NCI-H510A treated with DMSO at 0.1 percent for 48 hours (cell line): ENCODE measurements around the gene MSMO1.
"Not testable (repeated sequence)": the region's sequence is repeated elsewhere in the genome, so short reads cannot be mapped to it uniquely, and the experiment has no call there.

Experiments
- DNase-seq: peaks from one replicate; lab custom pipeline; 2025; lab: John Stamatoyannopoulos, UW

MSMO1 gene

DNA sequence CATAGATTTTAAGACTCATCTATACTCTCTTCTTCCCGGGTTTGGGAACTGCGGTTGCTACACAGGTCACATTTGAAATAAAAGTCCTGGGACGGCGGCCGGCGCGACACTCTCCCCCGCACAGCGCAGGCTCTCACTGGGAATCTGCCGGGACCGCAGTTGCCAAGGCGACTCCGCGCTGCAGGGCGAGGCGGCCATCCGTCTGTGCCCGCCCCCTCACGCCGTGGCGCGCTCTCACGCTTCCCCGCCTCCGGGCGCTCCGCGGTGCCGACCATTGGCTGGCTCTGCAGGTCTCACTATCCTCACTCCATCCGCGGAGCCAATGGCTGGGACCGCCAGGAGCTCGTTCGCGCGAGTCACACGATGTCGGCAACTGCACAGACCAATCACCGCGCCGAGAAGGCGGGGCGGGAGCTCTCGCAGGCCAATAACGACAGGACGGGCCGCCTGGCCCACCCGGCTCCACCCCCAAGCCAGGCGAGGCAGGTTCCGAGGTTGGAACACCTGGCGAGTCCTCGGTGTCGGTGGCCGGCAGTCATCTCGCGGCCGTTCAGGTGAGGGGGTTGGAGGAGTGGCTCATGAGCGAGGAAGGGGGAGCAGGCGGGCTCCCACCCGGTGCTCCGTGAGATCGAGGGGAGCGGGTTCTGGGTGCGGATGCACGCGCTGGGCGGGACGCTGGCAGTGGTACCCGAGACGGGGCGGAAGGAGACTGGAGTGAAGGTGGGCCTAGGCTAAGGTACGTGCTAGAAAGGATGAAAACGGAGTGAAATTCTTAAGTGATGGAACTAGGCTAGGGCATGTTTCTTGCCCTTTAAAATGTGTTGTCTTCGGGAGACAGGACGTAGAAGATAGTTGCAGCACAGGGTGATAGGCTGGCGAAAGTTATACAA, at the start of gene MSMO1:
Gene MSMO1, plus strand, starts transcription at position 459 of the 890 bp plus-strand sequence. CDS start 5,702 bp downstream, outside the sequence.
- DNase-seq = peak; percentile 86

DNA sequence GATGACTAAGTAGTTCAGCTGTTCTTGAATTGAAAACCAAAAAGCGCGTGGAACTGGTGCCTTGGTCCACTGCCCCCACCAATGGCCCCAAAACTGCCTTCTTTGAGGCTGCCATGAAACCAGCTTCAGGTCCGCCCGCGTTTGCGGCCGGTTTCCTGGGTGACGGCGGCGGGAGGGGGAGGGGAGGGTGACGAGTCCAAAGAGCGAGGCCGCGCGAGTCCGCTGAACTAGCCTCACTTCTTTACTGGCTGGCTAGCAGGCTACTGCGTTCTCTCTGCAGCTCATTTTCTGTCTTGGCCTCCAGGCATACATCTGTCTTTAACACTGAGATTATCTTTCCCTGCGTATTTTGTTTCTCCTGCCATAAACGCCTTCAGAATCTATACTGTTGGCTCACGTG, 47.9 kb upstream of the MSMO1 start:
- not testable (repeated sequence) for DNase-seq

DNA sequence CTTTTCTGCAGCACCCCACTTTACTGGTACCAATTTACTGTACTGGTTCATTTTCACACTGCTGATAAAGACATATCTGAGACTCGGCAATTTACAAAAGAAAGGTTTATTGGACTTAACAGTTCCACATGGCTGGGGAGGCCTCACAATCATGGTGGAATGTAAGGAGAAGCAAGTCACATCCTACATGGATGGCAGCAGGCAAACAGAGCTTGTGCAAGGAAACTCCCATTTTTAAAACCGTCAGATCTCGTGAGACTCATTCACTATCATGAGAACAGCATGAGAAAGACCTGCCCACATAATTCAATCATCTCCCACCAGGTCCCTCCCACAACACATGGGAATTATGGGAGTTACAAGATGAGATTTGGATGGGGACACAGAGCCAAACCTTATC, 42.8 kb upstream of the MSMO1 start:
- not testable (repeated sequence) for DNase-seq

- not testable (repeated sequence) for DNase-seq
These were observed 40.7 kb upstream of the MSMO1 start for GRCh38 chr4:165286619-165287340.

DNA sequence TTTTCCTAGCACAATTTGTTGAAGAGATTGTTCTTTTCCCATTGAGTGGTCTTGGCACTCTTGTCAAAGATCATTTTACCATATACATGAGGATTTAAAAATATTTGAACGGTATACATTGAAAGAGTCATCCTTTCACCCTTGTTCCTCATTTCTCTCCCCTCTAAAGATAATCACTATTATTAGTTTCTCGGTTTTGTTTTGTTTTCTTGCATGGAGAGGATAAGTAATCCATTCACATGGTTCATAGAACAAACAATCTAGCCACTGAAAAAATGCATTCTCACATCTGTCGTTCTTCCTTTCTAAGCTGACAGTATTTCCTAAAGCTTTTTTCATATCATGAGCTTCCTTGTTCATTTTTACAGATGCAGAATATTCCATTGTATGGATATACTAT, 39.2 kb upstream of the MSMO1 start:
- no peak for DNase-seq

DNA sequence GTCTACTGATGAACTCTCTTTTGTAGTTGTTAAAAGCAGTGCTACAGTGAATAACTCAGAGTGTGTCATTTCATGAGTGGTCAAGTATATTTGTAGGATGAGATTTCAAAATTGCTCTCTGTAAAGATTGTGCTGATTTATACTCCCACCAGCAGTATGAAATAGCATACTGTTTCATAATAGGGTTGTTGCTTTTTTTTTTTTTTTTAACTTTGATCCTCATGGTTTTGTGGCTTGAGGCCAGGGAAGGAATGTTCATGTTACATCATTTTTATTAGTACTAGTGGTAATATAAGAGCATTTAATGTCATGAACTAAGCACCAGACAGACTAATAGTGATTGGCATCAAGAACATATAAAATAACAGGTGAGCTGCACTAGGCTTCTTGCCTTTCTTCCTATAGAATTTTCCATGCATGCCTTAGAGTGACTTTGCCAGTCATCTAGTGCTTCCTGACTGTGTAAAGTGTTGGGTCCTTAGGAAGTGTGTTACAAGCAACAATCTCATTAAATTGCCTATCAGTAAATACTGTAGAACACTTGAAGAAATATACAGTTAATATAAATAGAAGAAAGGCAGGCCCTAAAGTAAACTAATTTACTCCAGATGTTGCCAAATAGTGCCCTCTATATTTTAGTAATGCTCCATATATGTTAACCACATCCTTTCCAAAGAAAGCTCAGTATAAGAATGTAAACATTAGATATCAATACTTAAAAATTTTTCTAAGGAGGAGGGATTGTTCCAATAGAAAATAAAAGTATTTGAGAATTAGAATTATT, 38.6 kb upstream of the MSMO1 start:
- DNase-seq = no peak

GRCh38 chr4:165289423-165289785, 38.1 kb upstream of the MSMO1 start:
- DNase-seq = no peak

GRCh38 chr4:165293061-165293460, 34.4 kb upstream of the MSMO1 start:
- DNase-seq = no peak

- DNase-seq = no peak
These were observed 33.4 kb upstream of the MSMO1 start for GRCh38 chr4:165293927-165294649.

DNA sequence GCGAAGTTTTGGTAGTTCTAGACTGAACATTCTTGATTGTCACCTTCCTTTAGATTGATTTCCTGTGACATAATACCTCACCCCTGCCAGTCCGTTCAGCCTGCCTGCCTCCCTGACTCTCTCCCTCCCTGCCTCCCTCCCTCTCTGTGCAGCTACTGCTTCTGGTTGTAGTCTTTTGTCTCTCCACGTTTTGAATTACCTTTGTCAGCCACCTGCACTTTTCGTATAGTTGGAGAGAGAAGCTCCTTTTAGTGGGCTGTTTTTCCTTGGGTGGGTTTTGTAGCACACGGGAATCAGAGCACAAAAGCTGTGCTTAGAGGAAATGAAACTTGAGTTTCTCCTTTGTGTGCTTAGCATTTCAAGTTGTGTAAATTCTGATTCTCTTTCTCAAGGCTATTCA, 32.6 kb upstream of the MSMO1 start:
- no peak for DNase-seq

DNA sequence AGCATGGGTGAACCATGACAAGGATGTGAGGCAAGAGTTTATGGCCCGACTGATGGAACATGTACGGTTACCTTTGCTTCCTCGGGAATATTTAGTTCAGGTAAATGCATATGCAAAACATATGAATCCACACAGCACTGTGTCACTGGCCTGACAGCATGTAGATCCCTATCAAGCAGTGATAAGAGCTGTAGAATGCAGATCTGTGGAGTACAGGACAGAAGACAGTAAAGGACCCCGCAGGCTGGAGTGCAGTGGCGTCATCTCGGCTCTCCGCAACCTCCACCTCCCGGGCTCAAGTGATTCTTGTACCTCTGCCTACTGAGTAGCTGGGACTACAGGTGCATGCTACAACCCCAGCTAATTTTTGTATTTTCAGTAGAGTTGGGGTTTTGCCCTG, 29.8 kb upstream of the MSMO1 start:
- DNase-seq = no peak

GRCh38 chr4:165299399-165300060, 27.9 kb upstream of the MSMO1 start:
- no peak for DNase-seq

- DNase-seq = no peak
These were observed 25.6 kb upstream of the MSMO1 start for GRCh38 chr4:165301833-165302232.

DNA sequence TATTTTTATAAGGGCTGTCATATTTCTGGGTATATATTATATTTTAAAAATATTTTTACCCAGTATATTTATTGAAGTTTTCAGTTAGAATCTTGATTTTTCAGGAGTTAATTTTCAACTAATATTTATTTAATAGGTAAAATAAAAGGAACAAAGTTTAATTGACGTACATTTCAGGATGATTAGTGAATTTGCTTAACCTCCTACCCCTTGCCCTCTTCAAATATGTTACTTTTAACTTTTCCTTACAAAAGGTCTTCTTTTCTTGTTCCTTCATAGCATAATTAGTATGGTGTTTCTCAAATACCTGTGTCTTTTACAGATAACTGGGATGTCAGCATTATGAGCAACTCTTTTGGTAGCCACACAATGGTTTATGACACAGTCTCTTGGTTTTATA, 24.8 kb upstream of the MSMO1 start:
- no peak for DNase-seq

GRCh38 chr4:165308166-165308565, 19.3 kb upstream of the MSMO1 start:
- no peak for DNase-seq

DNA sequence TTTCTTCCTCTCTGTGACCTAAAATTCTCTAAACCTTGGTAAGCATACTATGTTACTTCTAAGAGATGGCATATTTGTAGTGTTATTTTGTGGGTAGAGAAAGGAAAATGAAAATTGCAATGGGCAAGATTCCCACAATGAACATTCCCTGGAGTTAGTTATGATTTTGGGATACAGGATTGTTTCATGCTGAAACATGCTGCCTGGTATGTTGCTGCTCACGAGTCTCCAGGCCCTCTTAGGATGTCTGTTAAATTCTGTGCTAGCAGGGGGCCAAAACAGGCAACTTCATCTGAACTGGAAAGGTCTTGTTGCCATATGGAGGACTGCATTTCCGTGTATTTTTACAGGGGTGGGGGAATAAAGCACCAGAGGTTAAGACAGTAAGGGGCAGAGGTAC, 18.9 kb upstream of the MSMO1 start:
- no peak for DNase-seq

DNA sequence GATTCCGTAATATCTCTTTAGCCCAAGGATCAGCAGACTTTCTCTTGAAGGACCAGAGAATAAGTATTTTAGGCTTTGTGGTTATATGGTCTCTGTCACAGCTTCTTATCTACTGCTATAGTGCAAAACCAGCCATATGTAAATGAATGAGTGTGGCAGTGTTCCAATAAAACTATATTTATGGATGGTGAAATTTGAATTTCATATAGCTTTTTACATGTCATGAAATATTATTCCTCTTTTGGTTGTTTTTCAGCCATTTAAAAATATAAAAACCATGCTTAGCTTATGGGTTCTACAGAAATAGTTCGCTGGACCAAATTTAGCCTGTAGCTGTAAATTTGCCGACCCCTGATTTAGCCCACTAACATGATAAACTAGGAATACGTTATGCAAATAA, 18.0 kb upstream of the MSMO1 start:
- no peak for DNase-seq

GRCh38 chr4:165312506-165312905, 15.0 kb upstream of the MSMO1 start:
- DNase-seq = no peak

- no peak for DNase-seq
These were observed 8.4 kb upstream of the MSMO1 start for GRCh38 chr4:165319030-165319429.

DNA sequence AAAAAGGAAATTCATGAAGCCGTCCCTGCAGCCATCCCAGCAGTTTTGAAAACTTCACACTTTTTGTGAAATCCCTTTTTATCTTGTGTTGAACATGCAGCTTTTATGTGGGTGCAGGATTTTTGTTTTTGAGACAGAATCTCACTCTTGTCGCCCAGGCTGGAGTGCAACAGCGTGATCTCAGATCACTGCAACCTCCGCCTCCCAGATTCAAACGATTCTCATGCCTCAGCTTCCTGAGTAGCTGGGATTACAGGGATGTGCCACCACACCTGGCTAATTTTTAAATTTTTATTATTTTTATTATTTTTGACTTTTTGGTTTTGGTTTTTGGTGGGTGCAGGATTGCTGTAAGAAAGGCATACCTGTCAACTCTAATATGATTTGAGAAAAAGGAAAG, 8.0 kb upstream of the MSMO1 start:
- no peak for DNase-seq

- no peak for DNase-seq
These were observed 3.1 kb upstream of the MSMO1 start for GRCh38 chr4:165324236-165324917.
